ENCODE results near the gene DAGLA. TPM values are rescaled to one million over a fixed set of nuclear protein-coding genes. Genes with fewer than 3 reads are reported as not detected.

DAGLA gene
- total RNA-seq, 3 donors from 2014 or later (not counting 1 experiment from before 2014, with no cell fraction given) = 0.18 to 0.48 (median 0.38) TPM

GRCh38 chr11:61715867-61716266, 35.7 kb downstream of the DAGLA start:
- intact Hi-C loops (cut with micrococcal nuclease) = no loop called here
- ATAC-seq (no peak), DNase-seq (no peak)
- H3K27ac ChIP-seq (ENCODE audit: low read length) = no peak overlapping the region
- Mint-ChIP-seq H3K27me3 (ENCODE audit: low read depth in 2 of 2) (peaks cover 6 to 7% of the 10 kb centered on the region in 2 donors), H3K36me3 (no peaks in the 10 kb centered on the region), H3K4me3 (no peak overlapping the region), H3K27ac (no peak overlapping the region), H3K9me3 (no peaks in the 10 kb centered on the region), H3K4me1 (peaks cover 0 to 7% of the 10 kb centered on the region in 2 donors)
- H3K4me3 ChIP-seq (ENCODE audit: low read length) = no peak overlapping the region
- 72% methylated on average over 4 of the region's 4 CpGs for WGBS (ENCODE audit: insufficient coverage)
- no peaks in the 10 kb centered on the region for H3K9me3 ChIP-seq (ENCODE audit: control insufficient read depth, insufficient read depth, low read length)
- no peaks in the 10 kb centered on the region for H3K4me1 ChIP-seq (ENCODE audit: control insufficient read depth, insufficient read depth, low read length)
- H3K36me3 ChIP-seq (ENCODE audit: control insufficient read depth, insufficient read depth, low read length) = no peaks in the 10 kb centered on the region
- no peak for TF ChIP-seq CTCF (IDR thresholded peaks at IDR 0.05)
- H3K27me3 ChIP-seq (ENCODE audit: control insufficient read depth, insufficient read depth, low read length) = no peaks in the 10 kb centered on the region

- DNase-seq = no peak
- H3K9me3 Mint-ChIP-seq = no peaks in the 10 kb centered on the region
- WGBS (ENCODE audit: insufficient coverage) = 71% methylated on average over 13 of the region's 13 CpGs
- intact Hi-C loops (cut with micrococcal nuclease) = no loop called here
- H3K27ac ChIP-seq (ENCODE audit: low read length) = no peak overlapping the region
- H3K27ac Mint-ChIP-seq = no peak overlapping the region
- H3K4me1 ChIP-seq (ENCODE audit: control insufficient read depth, insufficient read depth, low read length) = no peaks in the 10 kb centered on the region
- H3K36me3 Mint-ChIP-seq = no peaks in the 10 kb centered on the region
- H3K9me3 ChIP-seq (ENCODE audit: control insufficient read depth, insufficient read depth, low read length) = no peaks in the 10 kb centered on the region
- ATAC-seq = no peak
- peaks cover 6 to 7% of the 10 kb centered on the region in 2 donors for H3K27me3 Mint-ChIP-seq (ENCODE audit: low read depth in 2 of 2)
- H3K4me1 Mint-ChIP-seq = peaks cover 4 to 12% of the 10 kb centered on the region in 2 donors
- no peaks in the 10 kb centered on the region for H3K36me3 ChIP-seq (ENCODE audit: control insufficient read depth, insufficient read depth, low read length)
- TF ChIP-seq CTCF (IDR thresholded peaks at IDR 0.05) = no peak
- no peak overlapping the region for H3K4me3 Mint-ChIP-seq
- no peaks in the 10 kb centered on the region for H3K27me3 ChIP-seq (ENCODE audit: control insufficient read depth, insufficient read depth, low read length)
- no peak overlapping the region for H3K4me3 ChIP-seq (ENCODE audit: low read length)
Observed at GRCh38 chr11:61716478-61717285, 36.5 kb downstream of the DAGLA start.

GRCh38 chr11:61717286-61718033, 37.3 kb downstream of the DAGLA start:
- Histone ChIP-seq H3K4me1 (ENCODE audit: control insufficient read depth, insufficient read depth, low read length) (no peaks in the 10 kb centered on the region), H3K4me3 (ENCODE audit: low read length) (no peak overlapping the region), H3K9me3 (ENCODE audit: control insufficient read depth, insufficient read depth, low read length) (no peaks in the 10 kb centered on the region), H3K36me3 (ENCODE audit: control insufficient read depth, insufficient read depth, low read length) (no peaks in the 10 kb centered on the region), H3K27ac (ENCODE audit: low read length) (no peak overlapping the region), H3K27me3 (ENCODE audit: control insufficient read depth, insufficient read depth, low read length) (no peaks in the 10 kb centered on the region)
- peaks cover 10 to 17% of the 10 kb centered on the region in 2 donors for H3K4me1 Mint-ChIP-seq
- H3K27me3 Mint-ChIP-seq (ENCODE audit: low read depth in 2 of 2) = peaks cover 6 to 7% of the 10 kb centered on the region in 2 donors
- ATAC-seq (no peak), DNase-seq (no peak)
- no peak for TF ChIP-seq CTCF (IDR thresholded peaks at IDR 0.05)
- no peak overlapping the region for H3K4me3 Mint-ChIP-seq
- intact Hi-C loops (cut with micrococcal nuclease) = no loop called here
- WGBS (ENCODE audit: insufficient coverage) = 92% methylated on average over 19 of the region's 19 CpGs
- H3K27ac Mint-ChIP-seq = no peak overlapping the region
- H3K36me3 Mint-ChIP-seq = no peaks in the 10 kb centered on the region
- H3K9me3 Mint-ChIP-seq = no peaks in the 10 kb centered on the region

All from natural killer cell (primary cell).